GM12891 (cell line): ENCODE measurements around the gene SLC4A4.

ENCODE experiments used
- DNase-seq: peaks from one replicate; pipeline ENCODE4 v3.0.0; 2011; ENCODE audit warnings: low spot score; ENCODE audit not compliant: insufficient read length
- FAIRE-seq: peaks from 2 replicates; lab custom pipeline; 2011; peaks lifted over from hg19 to GRCh38; lab: Jason Lieb, UNC
- PAX5 ChIP-seq: IDR thresholded peaks from 2 replicates; pipeline ENCODE4 v1.6.1; 2011; ENCODE audit warnings: low read length, moderate library complexity, mild to moderate bottlenecking; ENCODE audit not compliant: insufficient read depth, severe bottlenecking
- POLR2A ChIP-seq: IDR thresholded peaks from 2 replicates; pipeline ENCODE4 v1.6.1; 2011; ENCODE audit warnings: low read depth, low read length, control low read depth
- POLR2AphosphoS5 ChIP-seq: IDR thresholded peaks from 2 replicates; pipeline ENCODE4 v1.6.1; 2011; ENCODE audit warnings: low read depth, low read length, control low read depth
- POU2F2 ChIP-seq: IDR thresholded peaks from 2 replicates; pipeline ENCODE4 v1.6.1; 2011; ENCODE audit warnings: low read depth, mild to moderate bottlenecking, control low read depth, low read length, moderate library complexity
- SPI1 ChIP-seq: IDR thresholded peaks from 2 replicates; pipeline ENCODE4 v1.6.1; 2011; ENCODE audit warnings: low read depth, low read length, control low read depth
- TAF1 ChIP-seq: IDR thresholded peaks from 2 replicates; pipeline ENCODE4 v1.6.1; 2011; ENCODE audit warnings: low read depth, low read length, control low read depth

SLC4A4 gene

DNA sequence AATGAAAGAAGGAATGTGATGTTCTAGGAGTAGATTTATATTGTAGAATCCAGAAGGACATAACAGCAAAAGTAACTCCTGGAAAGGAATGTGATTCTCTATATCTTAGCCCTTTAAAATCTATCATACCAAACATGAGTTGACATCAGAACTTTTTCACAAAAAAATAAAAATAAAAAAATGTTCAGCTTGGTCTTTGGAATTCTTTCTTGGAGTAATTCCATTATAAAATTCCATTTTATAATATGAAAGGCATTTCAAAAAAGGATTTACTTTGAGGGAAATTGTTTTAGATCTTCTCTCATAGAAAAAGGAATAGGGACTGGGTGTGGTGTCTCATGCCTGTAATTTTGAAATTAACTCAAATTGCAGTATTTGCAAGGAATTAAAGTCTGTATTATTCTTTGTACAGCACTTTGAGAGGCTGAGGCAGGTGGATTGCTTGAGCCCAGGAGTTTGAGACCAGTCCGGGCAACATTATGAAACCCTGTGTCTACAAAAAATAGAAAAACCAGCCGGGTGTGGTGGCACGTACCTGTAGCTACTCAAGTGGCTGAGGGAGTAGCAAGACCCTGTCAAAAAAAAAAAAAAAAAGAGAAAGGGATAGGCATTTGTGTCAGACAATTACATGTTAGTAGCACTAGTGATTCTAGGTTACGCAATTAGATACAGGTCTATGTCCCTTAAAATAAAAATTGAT, 134.9 kb downstream of the SLC4A4 start:
- FAIRE-seq (no peak), DNase-seq (no peak)
- no peak for TF ChIP-seq SPI1
- no peak for TF ChIP-seq TAF1
- no peak for TF ChIP-seq POLR2AphosphoS5
- no peak for TF ChIP-seq POU2F2
- no peak for TF ChIP-seq PAX5
- no peak for TF ChIP-seq POLR2A

DNA sequence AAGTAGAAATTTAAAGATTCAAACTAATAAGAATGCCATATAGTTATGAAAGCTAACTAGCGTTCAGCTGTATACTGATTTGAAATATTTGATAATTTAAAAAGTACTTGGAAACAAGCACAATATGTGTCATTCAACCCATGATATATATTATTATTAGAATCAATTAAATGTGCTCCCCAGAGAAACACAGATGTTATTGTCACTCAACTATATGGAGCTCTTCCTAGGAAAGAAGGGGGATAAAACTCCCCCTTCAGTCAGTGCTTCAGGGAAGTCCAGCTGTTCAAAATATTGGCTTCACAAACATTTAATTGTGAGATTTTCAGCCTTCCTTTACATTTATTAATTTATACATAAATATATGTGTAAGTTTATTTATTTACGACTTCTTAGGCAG, 135.9 kb downstream of the SLC4A4 start:
- no peak for FAIRE-seq
- TF ChIP-seq TAF1 = no peak
- no peak for TF ChIP-seq POLR2AphosphoS5
- no peak for TF ChIP-seq POU2F2
- TF ChIP-seq POLR2A = no peak
- TF ChIP-seq SPI1 = no peak
- TF ChIP-seq PAX5 = no peak
- no peak for DNase-seq

GRCh38 chr4:71476240-71476639, 137.4 kb downstream of the SLC4A4 start:
- TF ChIP-seq POLR2A (no peak), PAX5 (no peak), TAF1 (no peak), POU2F2 (no peak), SPI1 (no peak), POLR2AphosphoS5 (no peak)
- FAIRE-seq = no peak
- no peak for DNase-seq

DNA sequence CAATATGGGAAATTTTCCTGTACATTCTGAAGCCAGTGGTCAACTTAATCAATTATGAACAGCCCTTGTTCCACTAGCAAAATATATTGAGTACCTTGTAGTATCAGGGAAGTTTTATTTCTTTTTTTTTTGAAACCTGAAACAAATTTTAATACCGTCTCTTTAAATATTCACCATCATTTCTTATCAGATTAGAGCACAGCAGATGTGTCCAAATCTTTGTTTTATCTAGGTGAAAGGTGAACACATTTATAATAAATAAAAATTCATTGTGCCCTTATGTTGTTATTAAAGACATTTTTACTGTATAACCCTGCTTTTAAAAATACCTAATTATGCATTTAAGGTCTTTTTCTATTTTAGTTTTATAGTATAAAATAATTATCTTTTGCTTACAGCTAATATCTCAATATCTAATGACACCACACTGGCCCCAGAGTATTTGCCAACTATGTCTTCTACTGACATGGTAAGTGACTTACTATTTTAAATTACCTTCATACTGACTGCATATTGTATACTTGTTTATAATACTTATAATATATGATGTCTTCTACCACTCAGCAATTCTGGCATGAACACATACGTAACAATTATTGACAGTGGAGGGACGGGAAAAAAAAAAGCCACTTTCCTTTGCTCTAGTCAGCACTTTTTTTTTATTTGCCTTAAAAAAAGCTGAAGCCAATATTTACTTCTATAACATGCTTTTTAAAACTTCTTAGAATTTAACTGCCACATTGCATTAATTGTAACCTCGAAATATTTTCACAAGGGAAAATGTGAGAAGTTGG, 147.9 kb downstream of the SLC4A4 start:
- TF ChIP-seq POU2F2 (no peak), TAF1 (no peak), POLR2AphosphoS5 (no peak), PAX5 (no peak), SPI1 (no peak)
- no peak for DNase-seq
- no peak for FAIRE-seq

GRCh38 chr4:71487344-71487920, 148.6 kb downstream of the SLC4A4 start:
- TF ChIP-seq SPI1 (no peak), POU2F2 (no peak), TAF1 (no peak), PAX5 (no peak), POLR2A (no peak), POLR2AphosphoS5 (no peak)
- FAIRE-seq (no peak), DNase-seq (no peak)

- DNase-seq (no peak), FAIRE-seq (no peak)
- TF ChIP-seq PAX5 (no peak), POLR2A (no peak), SPI1 (no peak), POLR2AphosphoS5 (no peak), TAF1 (no peak), POU2F2 (no peak)
Measured at GRCh38 chr4:71494539-71494938, 155.7 kb downstream of the SLC4A4 start.

DNA sequence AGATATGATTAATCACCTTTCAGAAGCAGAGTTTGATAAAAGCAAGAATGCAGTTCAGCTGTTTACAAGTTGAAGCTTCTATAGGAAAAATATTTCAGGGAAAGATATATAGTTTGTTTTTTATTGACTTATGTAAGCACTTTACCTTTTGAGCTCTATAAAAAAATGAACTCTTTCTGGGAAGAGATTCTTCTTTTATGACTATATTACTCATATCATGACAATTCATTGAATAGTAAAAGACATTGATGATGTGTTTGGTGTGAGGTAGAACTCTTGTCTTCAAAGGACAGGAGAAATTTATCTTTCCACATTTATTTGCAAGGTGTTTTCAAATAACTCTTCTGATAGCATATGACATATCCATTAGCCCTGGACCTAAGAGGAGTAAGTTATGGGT, 156.6 kb downstream of the SLC4A4 start:
- TF ChIP-seq POLR2A (no peak), SPI1 (no peak), TAF1 (no peak), POLR2AphosphoS5 (no peak), PAX5 (no peak), POU2F2 (no peak)
- FAIRE-seq = no peak
- DNase-seq = no peak

GRCh38 chr4:71497078-71497477, 158.3 kb downstream of the SLC4A4 start:
- DNase-seq = no peak

DNA sequence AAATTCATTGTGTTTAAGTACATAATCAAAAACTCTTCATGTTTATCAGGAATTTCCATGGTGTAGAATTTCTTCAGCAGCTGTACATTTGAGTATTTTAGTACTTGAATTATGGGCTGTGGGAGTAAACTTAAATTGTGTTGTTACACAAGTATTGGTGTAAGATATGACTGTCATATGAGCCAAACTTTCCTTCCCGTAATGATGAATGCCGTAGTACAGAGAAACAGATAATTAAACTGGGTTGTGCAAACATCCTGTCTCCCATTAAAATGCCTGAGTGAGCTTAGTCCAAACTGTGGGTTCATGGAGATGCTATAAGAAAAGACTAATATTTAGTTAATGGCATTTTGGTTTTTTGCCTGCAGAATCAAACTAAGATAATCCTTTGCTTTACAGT, 159.2 kb downstream of the SLC4A4 start:
- FAIRE-seq (no peak), DNase-seq (no peak)
- no peak for TF ChIP-seq PAX5
- TF ChIP-seq SPI1 = no peak
- TF ChIP-seq POLR2A = no peak
- no peak for TF ChIP-seq POLR2AphosphoS5
- TF ChIP-seq POU2F2 = no peak
- TF ChIP-seq TAF1 = no peak

More at GRCh38 chr4:71497078-71497477, 158.3 kb downstream of the SLC4A4 start:
- TF ChIP-seq SPI1 (no peak), POU2F2 (no peak), POLR2A (no peak), POLR2AphosphoS5 (no peak), PAX5 (no peak), TAF1 (no peak)
- FAIRE-seq = no peak
